Activated gamma-delta T cell (primary cell): Measurements from ENCODE around the gene SRP19.
"Not testable (repeated sequence)": the region's sequence is repeated elsewhere in the genome, so short reads cannot be mapped to it uniquely, and the experiment has no call there.

Experiments
- DNase-seq: peaks from one replicate; lab custom pipeline; 2025; lab: John Stamatoyannopoulos, UW
- total RNA-seq, 2 donors: gene quantifications; one replicate each; lab custom pipeline; 2026; lab: John Stamatoyannopoulos, UW

Gene SRP19
- 19.5 to 22.6 reads per million in 2 donors for total RNA-seq

- DNase-seq = peak; percentile 60
Measured at GRCh38 chr5:112860929-112861637, at the start of gene SRP19. TSS of gene SRP19 (plus strand) at chr5:112861287. CDS start at chr5:112861377, 90 bp downstream.

- DNase-seq = no peak
Measured at GRCh38 chr5:112812549-112812948, 48.5 kb upstream of the SRP19 start.

- DNase-seq = no peak
Measured at GRCh38 chr5:112820246-112820645, 40.8 kb upstream of the SRP19 start.

GRCh38 chr5:112822456-112822855, 38.6 kb upstream of the SRP19 start:
- DNase-seq = no peak

GRCh38 chr5:112823181-112823580, 37.9 kb upstream of the SRP19 start:
- no peak for DNase-seq

- no peak for DNase-seq
Measured at GRCh38 chr5:112823656-112824055, 37.4 kb upstream of the SRP19 start.

GRCh38 chr5:112824197-112824596, 36.9 kb upstream of the SRP19 start:
- no peak for DNase-seq

- no peak for DNase-seq
Measured at GRCh38 chr5:112830378-112830777, 30.7 kb upstream of the SRP19 start.

- no peak for DNase-seq
Measured at GRCh38 chr5:112833971-112834370, 27.1 kb upstream of the SRP19 start.

GRCh38 chr5:112844489-112844888, 16.6 kb upstream of the SRP19 start:
- DNase-seq = no peak

- DNase-seq = no peak
Measured at GRCh38 chr5:112846556-112846955, 14.5 kb upstream of the SRP19 start.

GRCh38 chr5:112847306-112847705, 13.8 kb upstream of the SRP19 start:
- no peak for DNase-seq

GRCh38 chr5:112848116-112848811, 12.8 kb upstream of the SRP19 start:
- DNase-seq = no peak

GRCh38 chr5:112849912-112850311, 11.2 kb upstream of the SRP19 start:
- DNase-seq = no peak

GRCh38 chr5:112854651-112855050, 6.4 kb upstream of the SRP19 start:
- no peak for DNase-seq

GRCh38 chr5:112857866-112858265, 3.2 kb upstream of the SRP19 start:
- no peak for DNase-seq

GRCh38 chr5:112860571-112860928, 537 bp upstream of the SRP19 start:
- not testable (repeated sequence) for DNase-seq

- DNase-seq = no peak
Measured at GRCh38 chr5:112861638-112861985, 525 bp downstream of the SRP19 start.

- no peak for DNase-seq
Measured at GRCh38 chr5:112862085-112862484, 998 bp downstream of the SRP19 start.

- DNase-seq = no peak
Measured at GRCh38 chr5:112863549-112863948, 2.5 kb downstream of the SRP19 start.

- DNase-seq = no peak
Measured at GRCh38 chr5:112865128-112865527, 4.0 kb downstream of the SRP19 start.

- no peak for DNase-seq
Measured at GRCh38 chr5:112866739-112867138, 5.7 kb downstream of the SRP19 start.

- no peak for DNase-seq
Measured at GRCh38 chr5:112867411-112867810, 6.3 kb downstream of the SRP19 start.

GRCh38 chr5:112869948-112870347, 8.9 kb downstream of the SRP19 start:
- DNase-seq = no peak
